ENCODE measurements around the gene ANKRD42.

DNA sequence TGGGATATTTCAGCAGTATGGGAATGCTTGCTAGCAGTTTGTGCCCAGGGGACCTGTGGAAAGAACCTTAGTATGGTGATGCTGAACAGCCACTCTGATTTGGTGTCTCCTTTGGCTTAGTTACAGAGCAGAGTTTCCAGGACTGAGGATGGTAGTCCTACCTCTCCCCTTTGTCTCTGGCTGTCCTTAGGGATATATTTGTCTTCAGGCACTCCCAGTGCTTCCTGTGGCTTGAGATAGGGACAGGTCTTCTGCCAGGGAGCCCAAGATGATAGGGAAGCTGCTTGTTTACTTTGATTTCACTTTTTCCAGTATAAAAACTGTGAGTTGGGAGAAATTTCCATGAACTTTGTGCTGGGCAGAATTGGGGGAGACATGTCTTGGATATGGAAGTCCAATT lies 28.2 kb downstream of the ANKRD42 start:
- TF ChIP-seq, protein P1, sequence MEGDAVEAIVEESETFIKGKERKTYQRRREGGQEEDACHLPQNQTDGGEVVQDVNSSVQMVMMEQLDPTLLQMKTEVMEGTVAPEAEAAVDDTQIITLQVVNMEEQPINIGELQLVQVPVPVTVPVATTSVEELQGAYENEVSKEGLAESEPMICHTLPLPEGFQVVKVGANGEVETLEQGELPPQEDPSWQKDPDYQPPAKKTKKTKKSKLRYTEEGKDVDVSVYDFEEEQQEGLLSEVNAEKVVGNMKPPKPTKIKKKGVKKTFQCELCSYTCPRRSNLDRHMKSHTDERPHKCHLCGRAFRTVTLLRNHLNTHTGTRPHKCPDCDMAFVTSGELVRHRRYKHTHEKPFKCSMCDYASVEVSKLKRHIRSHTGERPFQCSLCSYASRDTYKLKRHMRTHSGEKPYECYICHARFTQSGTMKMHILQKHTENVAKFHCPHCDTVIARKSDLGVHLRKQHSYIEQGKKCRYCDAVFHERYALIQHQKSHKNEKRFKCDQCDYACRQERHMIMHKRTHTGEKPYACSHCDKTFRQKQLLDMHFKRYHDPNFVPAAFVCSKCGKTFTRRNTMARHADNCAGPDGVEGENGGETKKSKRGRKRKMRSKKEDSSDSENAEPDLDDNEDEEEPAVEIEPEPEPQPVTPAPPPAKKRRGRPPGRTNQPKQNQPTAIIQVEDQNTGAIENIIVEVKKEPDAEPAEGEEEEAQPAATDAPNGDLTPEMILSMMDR (IDR thresholded peaks at IDR 0.05; ENCODE audit: extremely low read depth in 1 of 2, insufficient read depth in 1 of 2, low read depth in 1 of 2, low read length in 2 of 2) = no peak
- TF ChIP-seq POLR2AphosphoS5 (IDR thresholded peaks at IDR 0.05; ENCODE audit: insufficient read depth, low read depth, low read length) = no peak
- TF ChIP-seq POLR2A (IDR thresholded peaks at IDR 0.05; ENCODE audit: low read depth, low read length) = no peak
- TF ChIP-seq FOS (IDR thresholded peaks at IDR 0.05; ENCODE audit: borderline replicate concordance, insufficient read depth, low read length) = no peak
- TF ChIP-seq, protein P2, sequence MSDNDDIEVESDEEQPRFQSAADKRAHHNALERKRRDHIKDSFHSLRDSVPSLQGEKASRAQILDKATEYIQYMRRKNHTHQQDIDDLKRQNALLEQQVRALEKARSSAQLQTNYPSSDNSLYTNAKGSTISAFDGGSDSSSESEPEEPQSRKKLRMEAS (IDR thresholded peaks at IDR 0.05; ENCODE audit: insufficient read depth, insufficient read length) = no peak
- TF ChIP-seq EZH2 (IDR thresholded peaks at IDR 0.05; ENCODE audit: borderline replicate concordance, low read depth, low read length, severe bottlenecking) = no peak
- no peak for TF ChIP-seq JUN (IDR thresholded peaks at IDR 0.05; ENCODE audit: borderline replicate concordance, insufficient read depth, insufficient read length, low read depth)
- TF ChIP-seq MYC (IDR thresholded peaks at IDR 0.05; ENCODE audit: low read depth, low read length) = no peak
